HepG2 (cell line): ENCODE measurements around the gene XRCC1. TPM values are rescaled to one million over a fixed set of nuclear protein-coding genes. Genes with fewer than 3 reads are reported as not detected.

ENCODE experiments used
- ARNT2 ChIP-seq: sonication (generic); formaldehyde crosslinking; IDR thresholded peaks from 2 replicates; pipeline ENCODE4 v1.8.0; 2022; ENCODE audit warnings: mild to moderate bottlenecking, low read depth, missing genetic modification reagents, moderate library complexity
- CC2D1A ChIP-seq: sonication (generic); formaldehyde crosslinking; IDR thresholded peaks from 2 replicates; pipeline ENCODE4 v1.8.1; 2023; ENCODE audit warnings: mild to moderate bottlenecking, missing genetic modification reagents
- GATAD1 ChIP-seq: IDR thresholded peaks from 2 replicates; pipeline ENCODE4 v1.6.1; 2016; ENCODE audit warnings: missing genetic modification reagents, missing compliant biosample characterization
- HDAC2 ChIP-seq: sonication (generic); formaldehyde crosslinking; IDR thresholded peaks from 2 replicates; pipeline ENCODE4 v1.4.0; 2020; ENCODE audit warnings: missing genetic modification reagents
- HMGXB4 ChIP-seq, 2 experiments: sonication (generic) in 1 of 2; formaldehyde crosslinking in 1 of 2; IDR thresholded peaks; 2 replicates each; pipeline versions ENCODE4 v1.4.0 to v1.6.1; 2018 to 2020; ENCODE audit warnings: missing genetic modification reagents in 2 of 2, borderline replicate concordance in 1 of 2, low read depth in 1 of 2, mild to moderate bottlenecking in 1 of 2, missing biosample characterization in 1 of 2
- HNF4A ChIP-seq: sonication (generic); formaldehyde crosslinking; IDR thresholded peaks from 2 replicates; pipeline ENCODE4 v1.4.0; 2020; ENCODE audit warnings: missing genetic modification reagents
- IRF2 ChIP-seq: IDR thresholded peaks from 2 replicates; pipeline ENCODE4 v1.6.1; 2018; ENCODE audit warnings: missing genetic modification reagents, missing compliant biosample characterization
- JDP2 ChIP-seq: sonication (generic); formaldehyde crosslinking; IDR thresholded peaks from 2 replicates; pipeline ENCODE4 v1.8.1; 2022; ENCODE audit warnings: missing genetic modification reagents, borderline replicate concordance
- KDM5B ChIP-seq: sonication (generic); formaldehyde crosslinking; IDR thresholded peaks from 2 replicates; pipeline ENCODE4 v1.4.0; 2020; ENCODE audit warnings: missing genetic modification reagents, mild to moderate bottlenecking, borderline replicate concordance
- KMT2A ChIP-seq: sonication (generic); formaldehyde crosslinking; IDR thresholded peaks from 2 replicates; pipeline ENCODE4 v1.4.0; 2020; ENCODE audit warnings: missing genetic modification reagents
- PAF1 ChIP-seq: IDR thresholded peaks from 2 replicates; pipeline ENCODE4 v1.6.1; 2016; ENCODE audit warnings: missing genetic modification reagents, missing compliant biosample characterization
- PATZ1 ChIP-seq: sonication (generic); formaldehyde crosslinking; IDR thresholded peaks from 2 replicates; pipeline ENCODE4 v1.4.0; 2020; ENCODE audit warnings: missing genetic modification reagents
- SALL2 ChIP-seq: sonication (generic); formaldehyde crosslinking; IDR thresholded peaks from 2 replicates; pipeline ENCODE4 v1.8.1; 2023; ENCODE audit warnings: mild to moderate bottlenecking, missing genetic modification reagents, inconsistent platforms
- STAT6 ChIP-seq: sonication (generic); formaldehyde crosslinking; IDR thresholded peaks from 2 replicates; pipeline ENCODE4 v1.4.0; 2020; ENCODE audit warnings: missing genetic modification reagents, mild to moderate bottlenecking, borderline replicate concordance
- ZBTB25 ChIP-seq: IDR thresholded peaks from 2 replicates; pipeline ENCODE4 v1.6.1; 2018; ENCODE audit warnings: missing genetic modification reagents
- ZNF101 ChIP-seq: sonication (generic); formaldehyde crosslinking; IDR thresholded peaks from 2 replicates; pipeline ENCODE4 v1.4.0; 2020; ENCODE audit warnings: mild to moderate bottlenecking, low read depth, missing genetic modification reagents, borderline replicate concordance
- ZNF292 ChIP-seq: sonication (generic); formaldehyde crosslinking; IDR thresholded peaks from 2 replicates; pipeline ENCODE4 v1.8.1; 2022; ENCODE audit warnings: mild to moderate bottlenecking, low read depth, missing genetic modification reagents, borderline replicate concordance
- ZNF460 ChIP-seq: sonication (generic); formaldehyde crosslinking; IDR thresholded peaks from 2 replicates; pipeline ENCODE4 v1.5.1; 2020; ENCODE audit warnings: missing genetic modification reagents, mild to moderate bottlenecking, borderline replicate concordance
- ZNF691 ChIP-seq: sonication (generic); formaldehyde crosslinking; IDR thresholded peaks from 2 replicates; pipeline ENCODE4 v1.4.0; 2020; ENCODE audit warnings: missing genetic modification reagents, low read depth, mild to moderate bottlenecking, borderline replicate concordance
- ZNF75D ChIP-seq: sonication (generic); formaldehyde crosslinking; IDR thresholded peaks from 2 replicates; pipeline ENCODE4 v1.8.1; 2023; ENCODE audit warnings: missing genetic modification reagents, mild to moderate bottlenecking, borderline replicate concordance
- ZNF768 ChIP-seq: sonication (generic); formaldehyde crosslinking; IDR thresholded peaks from 2 replicates; pipeline ENCODE4 v1.4.0; 2020; ENCODE audit warnings: missing genetic modification reagents
- ZNF788 ChIP-seq: sonication (generic); formaldehyde crosslinking; IDR thresholded peaks from 2 replicates; pipeline ENCODE4 v1.5.0; 2020; ENCODE audit warnings: mild to moderate bottlenecking, missing genetic modification reagents, borderline replicate concordance
- polyA plus RNA-seq, 8 experiments: library from polyadenylated mRNA; depleted of rRNA in 3 of 8; stranded (reverse) in 7 of 8; unstranded in 1 of 8; fragments of >200 nt; fragmentation: Illumina TruSeq in 4 of 8; extraction: Trizol in 4 of 8; gene quantifications; 2 replicates each; pipeline versions ENCODE4 v1.2.1 to v1.2.3, GENCODE V29; 2011 to 2016; ENCODE audit warnings: low read depth in 4 of 8, missing spikeins in 1 of 8, mixed read lengths in 1 of 8; ENCODE audit not compliant: insufficient read depth in 1 of 8
- total RNA-seq, 5 experiments: library from RNA; depleted of rRNA; stranded (reverse); fragments of >200 nt; fragmentation: Illumina TruSeq; extraction: Trizol; gene quantifications; 2 replicates each; pipeline ENCODE4 v1.2.3, GENCODE V29; 2016; ENCODE audit warnings: low read depth in 1 of 5

XRCC1 gene
- total and polyA plus RNA-seq, 2 of the 13 experiments (the other 11 are each of a cell fraction or from before 2014, with no cell fraction given): 24.7 to 26.3 TPM

GRCh38 chr19:43618921-43619261 lies 43.6 kb upstream of the XRCC1 start (continued):
- TF ChIP-seq PAF1 (CRISPR knock-in tag): no peak
- TF ChIP-seq ZNF101 (CRISPR knock-in tag): no peak
- 0 out of 2 replicates have a peak, but pooled peaks have one; percentile 41 for TF ChIP-seq ZNF691 (CRISPR knock-in tag)
- TF ChIP-seq ARNT2 (CRISPR knock-in tag): no peak
- no peak; a peak in 1 of 4 replicates for TF ChIP-seq HMGXB4 (CRISPR knock-in tag; IDR thresholded peaks at IDR 0.05; ENCODE audit: borderline replicate concordance in 1 of 2, low read depth in 1 of 2)
- no peak for TF ChIP-seq ZNF460 (CRISPR knock-in tag)
- TF ChIP-seq HDAC2 (CRISPR knock-in tag): no peak; the same call in 1 of the 2 replicates
- no peak for TF ChIP-seq ZNF768 (CRISPR knock-in tag)
- no peak for TF ChIP-seq HNF4A (CRISPR knock-in tag)
- no peak for TF ChIP-seq ZNF75D
- peak; percentile 86 for TF ChIP-seq ZNF788
- TF ChIP-seq ZBTB25 (CRISPR knock-in tag): no peak; the same call in 1 of the 2 replicates
- no peak for TF ChIP-seq PATZ1
- no peak for TF ChIP-seq CC2D1A (CRISPR knock-in tag)
- TF ChIP-seq GATAD1 (CRISPR knock-in tag): peak; percentile 85; the same call in 1 of the 2 replicates
- TF ChIP-seq JDP2: no peak
- TF ChIP-seq KMT2A (CRISPR knock-in tag): no peak
- no peak; the same call in 1 of the 2 replicates for TF ChIP-seq ZNF292 (CRISPR knock-in tag)
- no peak for TF ChIP-seq SALL2
- TF ChIP-seq IRF2 (CRISPR knock-in tag): no peak
- no peak for TF ChIP-seq KDM5B
- no peak for TF ChIP-seq STAT6 (CRISPR knock-in tag)
